Tibial nerve (tissue), 3 donors: ENCODE data around the gene MRPS2.

Experiments used
- CTCF ChIP-seq, 5 experiments: fragments of 200-600 bp in 3 of 5; fragments of 450-650 bp in 2 of 5; sonication (generic) in 3 of 5; IDR thresholded peaks; one replicate each; pipeline ENCODE4 v1.5.1; 2016 to 2019; ENCODE audit warnings: antibody characterized with exemption in 5 of 5, mild to moderate bottlenecking in 3 of 5, moderate library complexity in 2 of 5
- POLR2A ChIP-seq, 2 donors: fragments of 450-650 bp; IDR thresholded peaks; one replicate each; pipeline ENCODE4 v1.6.1; 2017; ENCODE audit warnings: antibody characterized with exemption in 2 of 2, mild to moderate bottlenecking in 2 of 2, moderate library complexity in 2 of 2

GRCh38 chr9:135476561-135477355, 23.7 kb upstream of the MRPS2 start:
- no peak for TF ChIP-seq POLR2A (IDR thresholded peaks at IDR 0.05)
- TF ChIP-seq CTCF (IDR thresholded peaks at IDR 0.05), result no peak
